Lower leg skin (tissue), 4 donors: ENCODE results near the gene UHRF1. TPM values are rescaled to one million over a fixed set of nuclear protein-coding genes. Genes with fewer than 3 reads are reported as not detected.
"Not testable (repeated sequence)": the region's sequence is repeated elsewhere in the genome, so short reads cannot be mapped to it uniquely, and the experiment has no call there.

Experiments
- DNase-seq, 2 donors: peaks; one replicate each; pipeline ENCODE4 v3.0.0-alpha.2; 2019; ENCODE audit warnings: low spot score in 2 of 2
- H3K4me3 ChIP-seq: fragments of 200-600 bp; sonication (generic); 2 replicates; pipeline ENCODE4 v1.5.1; 2017; ENCODE audit warnings: mild to moderate bottlenecking, low read depth; ENCODE audit not compliant: poor library complexity, severe bottlenecking
- CTCF ChIP-seq, 3 donors: fragments of 450-650 bp; IDR thresholded peaks; one replicate each; pipeline ENCODE4 v1.5.1; 2016; ENCODE audit warnings: antibody characterized with exemption in 3 of 3, mild to moderate bottlenecking in 3 of 3, moderate library complexity in 2 of 3
- POLR2A ChIP-seq, 2 donors: fragments of 450-650 bp; IDR thresholded peaks; one replicate each; pipeline ENCODE4 v1.6.1; 2016 to 2017; ENCODE audit warnings: antibody characterized with exemption in 2 of 2, mild to moderate bottlenecking in 1 of 2, moderate library complexity in 1 of 2
- WGBS, 2 donors: methylation state at CpG; one replicate each; pipeline ENCODE4 v1.1.5; 2018; 5-methylcytosine and 5-hydroxymethylcytosine counted together
- intact Hi-C: fragments of 100-400 bp; cut with DNase I; formaldehyde crosslinking; loops from one replicate; pipeline ENCODE4 v1.15.0; 2023; ENCODE audit warnings: low total_unique reads
- total RNA-seq, 4 donors: library from RNA; depleted of rRNA; stranded (reverse); fragments of >200 nt; gene quantifications; one replicate each; pipeline ENCODE4 v1.1.0, GENCODE V29; 2016

UHRF1 gene
- total RNA-seq, 4 donors from 2014 or later: 0.53 to 2.4 (median 1.1) TPM

- TF ChIP-seq CTCF (IDR thresholded peaks at IDR 0.05) (no peak), POLR2A (IDR thresholded peaks at IDR 0.05) (no peak)
- no peak overlapping the region for H3K4me3 ChIP-seq
- 58 to 68% methylated on average over 3 of the region's 3 CpGs for WGBS, 2 donors
- intact Hi-C loops: no loop called here
- no peak for DNase-seq
Measured at GRCh38 chr19:4896372-4896771, 12.9 kb upstream of the UHRF1 start.

DNA sequence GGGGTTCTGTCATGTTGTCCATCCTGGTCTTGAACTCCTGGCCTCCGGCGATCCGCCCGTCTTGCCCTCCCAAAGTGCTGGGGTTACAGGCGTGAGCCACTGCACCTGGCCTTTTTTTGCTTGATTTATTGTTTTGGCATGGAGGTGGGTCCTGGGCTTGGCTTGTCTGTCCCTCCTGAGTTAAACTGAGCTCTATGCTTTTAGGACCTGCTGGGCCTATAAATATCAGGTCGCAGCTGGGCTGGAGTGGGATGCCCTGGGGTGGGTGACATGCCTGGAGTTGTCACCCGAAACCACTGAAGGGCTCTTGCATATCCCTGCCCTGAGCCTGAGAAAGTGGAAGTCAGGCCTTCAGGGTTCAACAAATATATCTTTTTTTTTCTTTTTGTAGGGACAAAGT lies 12.2 kb upstream of the UHRF1 start:
- H3K4me3 ChIP-seq: no peak overlapping the region
- intact Hi-C loops: no loop called here
- TF ChIP-seq CTCF (IDR thresholded peaks at IDR 0.05): no peak
- TF ChIP-seq POLR2A (IDR thresholded peaks at IDR 0.05): no peak
- WGBS, 2 donors: 91 to 92% methylated on average over 7 of the region's 7 CpGs
- DNase-seq: no peak

GRCh38 chr19:4900879-4901278 lies 8.4 kb upstream of the UHRF1 start:
- WGBS, 2 donors: 78 to 86% methylated on average over 13 of the region's 13 CpGs
- intact Hi-C loops, H3K4me3 ChIP-seq, DNase-seq: not testable (repeated sequence)

GRCh38 chr19:4902796-4903195 lies 6.5 kb upstream of the UHRF1 start, which contains the start of gene ARRDC5:
ARRDC5 (minus strand) TSS chr19:4902896; CDS start chr19:4902825, 71 bp downstream.
- WGBS, 2 donors: 74 to 76% methylated on average over 7 of the region's 7 CpGs
- TF ChIP-seq CTCF (IDR thresholded peaks at IDR 0.05) (no peak), POLR2A (IDR thresholded peaks at IDR 0.05) (no peak)
- no peak for DNase-seq
- no peak within 1 kb of the TSS for H3K4me3 ChIP-seq
- intact Hi-C loops: no loop called here

DNA sequence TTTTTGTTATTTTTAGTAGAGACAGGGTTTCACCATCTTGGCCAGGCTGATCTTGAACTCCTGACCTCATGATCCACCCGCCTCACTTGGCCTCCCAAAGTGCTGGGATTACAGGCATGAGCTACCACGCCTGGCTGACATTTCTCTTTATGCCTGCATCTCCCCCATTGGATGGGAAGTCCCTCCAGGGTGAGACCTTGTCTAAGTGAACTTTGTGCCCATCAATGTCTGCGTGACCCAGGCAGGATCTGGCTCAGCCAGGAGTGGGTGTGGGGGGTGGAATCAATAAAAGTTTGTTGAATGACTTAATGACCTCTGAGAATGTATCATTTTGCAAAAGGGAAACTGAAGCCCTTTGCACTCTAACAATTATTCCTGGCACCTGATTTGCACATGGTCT lies 4.8 kb upstream of the UHRF1 start:
- TF ChIP-seq CTCF (IDR thresholded peaks at IDR 0.05) (no peak), POLR2A (IDR thresholded peaks at IDR 0.05) (no peak)
- H3K4me3 ChIP-seq: no peak overlapping the region
- intact Hi-C loops: no loop called here
- no peak for DNase-seq
- WGBS, 2 donors: 77 to 89% methylated on average over 3 of the region's 3 CpGs

- no peak for TF ChIP-seq POLR2A (IDR thresholded peaks at IDR 0.05)
- no peak for TF ChIP-seq CTCF (IDR thresholded peaks at IDR 0.05)
- DNase-seq: no peak
- no peak overlapping the region for H3K4me3 ChIP-seq
- WGBS, 2 donors: 81 to 85% methylated on average over 8 of the region's 8 CpGs
- intact Hi-C loops: loop anchor here (5.0 kb wide), 1 partner anchor 35 kb away; no protein-coding TSS in a partner anchor
Measured at GRCh38 chr19:4906963-4907362, 2.3 kb upstream of the UHRF1 start.
